Right lobe of liver (tissue), 6 donors: ENCODE data around the gene UPP2. TPM values are rescaled to one million over a fixed set of nuclear protein-coding genes. Genes with fewer than 3 reads are reported as not detected.

Source experiments
- ATAC-seq, 4 donors: fragments of 200-7000 bp; cut with Tn5 transposase; one replicate each; pipeline ENCODE4 v1.9.1; 2020; ENCODE audit warnings: mild to moderate bottlenecking in 4 of 4, moderate library complexity in 4 of 4
- DNase-seq, 3 donors: peaks; one replicate each; pipeline ENCODE4 v3.0.0-alpha.2; 2020
- H3K27ac ChIP-seq, 3 donors: fragments of 200-600 bp; one replicate each; pipeline ENCODE4 v1.8.0; 2022
- H3K27me3 ChIP-seq, 2 donors: fragments of 200-600 bp; one replicate each; pipeline ENCODE4 v1.8.0; 2022
- H3K36me3 ChIP-seq, 4 donors: fragments of 200-600 bp; sonication (generic) in 1 of 4; one replicate each; pipeline versions ENCODE4 v1.5.1 to v1.8.0; 2017 to 2022; ENCODE audit warnings: control low read depth in 1 of 4
- H3K4me1 ChIP-seq, 4 donors: fragments of 200-600 bp; sonication (generic) in 1 of 4; one replicate each; pipeline versions ENCODE4 v1.5.1 to v1.8.0; 2017 to 2022; ENCODE audit warnings: control low read depth in 1 of 4
- H3K4me3 ChIP-seq, 3 donors: fragments of 200-600 bp; one replicate each; pipeline ENCODE4 v1.8.0; 2022
- H3K9me3 ChIP-seq, 4 donors: fragments of 200-600 bp; sonication (generic) in 1 of 4; one replicate each; pipeline versions ENCODE4 v1.5.1 to v1.8.0; 2017 to 2022; ENCODE audit warnings: control low read depth in 1 of 4
- POLR2A ChIP-seq: fragments of 450-650 bp; IDR thresholded peaks from one replicate; pipeline ENCODE4 v1.6.1; 2017; ENCODE audit warnings: antibody characterized with exemption, mild to moderate bottlenecking
- WGBS: methylation state at CpG from one replicate; pipeline ENCODE4 v1.1.6; 2018; ENCODE audit warnings: low coverage, low lambda C conversion rate; ENCODE audit not compliant: insufficient coverage; ENCODE audit errors: missing lambda C conversion rate; 5-methylcytosine and 5-hydroxymethylcytosine counted together
- intact Hi-C, 2 donors: fragments of 100-400 bp; cut with DNase I; formaldehyde crosslinking; loops; one replicate each; pipeline versions ENCODE4 v1.11.2 to v1.14.1; 2022
- total RNA-seq, 6 experiments: library from RNA; depleted of rRNA in 2 of 6; stranded (reverse); fragments of >200 nt in 2 of 6; fragmentation: NEBNext Ultra II Directional in 3 of 6; extraction: Animal tissue kit (Norgen Biotek cat#: 25700) in 3 of 6; gene quantifications; one replicate each; pipeline versions ENCODE4 v1.1.0 to v1.2.4, GENCODE V29; 2016 to 2023
- TF ChIP-seq, protein P1 (sequence below), 4 donors: fragments of 200-600 bp in 3 of 4; fragments of 450-650 bp in 1 of 4; IDR thresholded peaks; one replicate each; pipeline versions ENCODE4 v1.5.1 to v1.8.0; 2016 to 2022; ENCODE audit warnings: antibody characterized with exemption in 4 of 4, mild to moderate bottlenecking in 2 of 4
- donor health status: DM: no; HTN: yes; CAD: no.
- donor health status: DM: no; HTN: no; CAD: no.
- donor health status: DM: no; HTN: no; CAD: no.
- donor health status: DM: no; HTN: yes; CAD: no.
- donor health status: DM: no; HTN: yes; CAD: no.

The UPP2 gene
- total RNA-seq, 6 experiments from 2014 or later, result 0.53 to 36.4 (median 1.7) TPM

DNA sequence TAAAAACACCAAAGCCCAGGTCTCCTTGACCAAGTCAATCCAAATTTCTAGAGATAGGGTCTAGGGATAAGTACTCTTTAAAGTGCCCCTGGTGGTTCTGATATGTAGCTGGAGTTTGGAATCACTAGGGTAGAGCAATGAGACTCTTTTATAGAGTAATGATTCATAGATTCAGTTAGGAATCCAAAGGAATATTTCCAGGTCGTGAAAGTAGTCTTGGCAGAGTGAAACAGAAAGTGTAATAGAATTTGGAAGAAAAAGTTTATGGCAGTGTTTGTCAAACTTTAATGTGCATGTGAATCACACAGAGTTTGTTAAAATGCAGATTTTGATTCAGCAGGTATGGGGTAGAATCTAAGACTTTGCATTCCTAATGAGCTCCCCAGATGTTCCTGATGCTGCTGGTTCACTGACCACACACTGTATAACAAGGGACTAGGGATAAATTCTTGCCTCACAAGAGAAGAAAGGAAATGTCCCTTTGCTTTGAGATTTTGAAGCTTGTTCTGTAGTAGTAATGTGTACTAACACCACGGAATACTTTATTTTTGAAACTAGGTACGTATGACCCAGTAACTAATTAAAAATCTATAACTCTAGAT, 1.8 kb downstream of the UPP2 start:
- intact Hi-C loops, result no loop called here
- Histone ChIP-seq H3K27me3 (no peaks in the 10 kb centered on the region), H3K27ac (peak overlapping the region in 2 of 3 donors; percentile 14 to 79), H3K4me3 (peak overlapping the region in 2 of 3 donors; percentile 31 to 35), H3K4me1 (peaks cover 0 to 31% (median 8%) of the 10 kb centered on the region in 4 donors), H3K36me3 (peaks cover 0 to 9% (median 0%) of the 10 kb centered on the region in 4 donors), H3K9me3 (no peaks in the 10 kb centered on the region)
- ATAC-seq, result peak in 1 of 4 donors; percentile 17
- 62% methylated on average over 3 of the region's 3 CpGs for WGBS
- DNase-seq, result no peak
- TF ChIP-seq, protein P1, sequence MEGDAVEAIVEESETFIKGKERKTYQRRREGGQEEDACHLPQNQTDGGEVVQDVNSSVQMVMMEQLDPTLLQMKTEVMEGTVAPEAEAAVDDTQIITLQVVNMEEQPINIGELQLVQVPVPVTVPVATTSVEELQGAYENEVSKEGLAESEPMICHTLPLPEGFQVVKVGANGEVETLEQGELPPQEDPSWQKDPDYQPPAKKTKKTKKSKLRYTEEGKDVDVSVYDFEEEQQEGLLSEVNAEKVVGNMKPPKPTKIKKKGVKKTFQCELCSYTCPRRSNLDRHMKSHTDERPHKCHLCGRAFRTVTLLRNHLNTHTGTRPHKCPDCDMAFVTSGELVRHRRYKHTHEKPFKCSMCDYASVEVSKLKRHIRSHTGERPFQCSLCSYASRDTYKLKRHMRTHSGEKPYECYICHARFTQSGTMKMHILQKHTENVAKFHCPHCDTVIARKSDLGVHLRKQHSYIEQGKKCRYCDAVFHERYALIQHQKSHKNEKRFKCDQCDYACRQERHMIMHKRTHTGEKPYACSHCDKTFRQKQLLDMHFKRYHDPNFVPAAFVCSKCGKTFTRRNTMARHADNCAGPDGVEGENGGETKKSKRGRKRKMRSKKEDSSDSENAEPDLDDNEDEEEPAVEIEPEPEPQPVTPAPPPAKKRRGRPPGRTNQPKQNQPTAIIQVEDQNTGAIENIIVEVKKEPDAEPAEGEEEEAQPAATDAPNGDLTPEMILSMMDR (IDR thresholded peaks at IDR 0.05), result no peak
- TF ChIP-seq POLR2A, result no peak

DNA sequence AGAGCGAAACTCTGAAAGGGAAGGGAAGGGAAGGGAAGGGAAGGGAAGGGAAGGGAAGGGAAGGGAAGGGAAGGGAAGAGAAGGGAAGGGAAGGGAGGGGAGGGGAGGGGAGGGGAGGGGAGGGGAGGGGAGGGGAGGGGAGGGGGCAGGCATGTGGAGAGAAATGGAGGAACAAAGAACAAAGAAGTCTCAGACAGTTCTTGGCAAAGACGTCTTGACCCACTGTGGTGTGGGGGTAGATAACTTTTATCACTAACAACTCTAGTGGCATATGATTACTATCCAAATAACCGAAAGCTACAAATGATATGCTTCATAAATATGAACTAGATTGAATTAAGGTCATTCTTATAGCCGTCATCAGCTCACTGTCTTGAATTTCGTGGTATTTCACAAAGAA, 3.2 kb downstream of the UPP2 start:
- no peak for ATAC-seq
- no peak for TF ChIP-seq POLR2A
- TF ChIP-seq, protein P1 (IDR thresholded peaks at IDR 0.05), result no peak
- H3K36me3 ChIP-seq, result peaks cover 0 to 9% (median 0%) of the 10 kb centered on the region in 4 donors
- no peak for DNase-seq
- H3K27ac ChIP-seq, result no peak overlapping the region
- H3K4me1 ChIP-seq, result peaks cover 0 to 25% (median 7%) of the 10 kb centered on the region in 4 donors
- H3K9me3 ChIP-seq, result no peaks in the 10 kb centered on the region
- H3K27me3 ChIP-seq, result no peaks in the 10 kb centered on the region
- intact Hi-C loops, result no loop called here
- H3K4me3 ChIP-seq, result no peak overlapping the region
- WGBS, result 87% methylated on average over 4 of the region's 5 CpGs

- no peak for ATAC-seq
- Histone ChIP-seq H3K4me1 (peaks cover 0 to 3% (median 0%) of the 10 kb centered on the region in 4 donors), H3K27me3 (no peaks in the 10 kb centered on the region), H3K36me3 (peaks cover 0 to 7% (median 0%) of the 10 kb centered on the region in 4 donors), H3K9me3 (no peaks in the 10 kb centered on the region), H3K27ac (no peak overlapping the region), H3K4me3 (no peak overlapping the region)
- WGBS, result 87% methylated on average over 4 of the region's 4 CpGs
- TF ChIP-seq POLR2A, result no peak
- TF ChIP-seq, protein P1 (IDR thresholded peaks at IDR 0.05), result no peak
- intact Hi-C loops, result no loop called here
- no peak for DNase-seq
These were observed 11.3 kb downstream of the UPP2 start for GRCh38 chr2:158112992-158113391.

GRCh38 chr2:158113741-158114295, 12.1 kb downstream of the UPP2 start:
- no peak for DNase-seq
- peak; percentile 41 to 67 (median 56) for ATAC-seq
- peaks cover 0 to 3% (median 0%) of the 10 kb centered on the region in 4 donors for H3K4me1 ChIP-seq
- intact Hi-C loops, result no loop called here
- H3K27me3 ChIP-seq, result no peaks in the 10 kb centered on the region
- no peaks in the 10 kb centered on the region for H3K9me3 ChIP-seq
- WGBS, result 20% methylated on average over 4 of the region's 4 CpGs
- H3K27ac ChIP-seq, result no peak overlapping the region
- no peak overlapping the region for H3K4me3 ChIP-seq
- TF ChIP-seq, protein P1 (IDR thresholded peaks at IDR 0.05), result no peak
- no peak for TF ChIP-seq POLR2A
- peaks cover 0 to 7% (median 0%) of the 10 kb centered on the region in 4 donors for H3K36me3 ChIP-seq
